ENCODE data around the gene PIK3CA. TPM values are rescaled to one million over a fixed set of nuclear protein-coding genes. Genes with fewer than 3 reads are reported as not detected.

Gene PIK3CA
- total and polyA plus RNA-seq, 10 of the 15 experiments (the other 5 are each of a cell fraction or from before 2014, with no cell fraction given) = 3.0 to 18.6 (median 9.0) TPM

GRCh38 chr3:179151474-179151873 is 3.3 kb downstream of the PIK3CA start:
- FAIRE-seq = no peak
- TF ChIP-seq CBFB (IDR thresholded peaks at IDR 0.05; ENCODE audit: low read depth) (no peak), CREB1 (IDR thresholded peaks at IDR 0.05; ENCODE audit: low read depth) (no peak), CHD2 (IDR thresholded peaks at IDR 0.05; ENCODE audit: borderline replicate concordance, low read depth, low read length) (no peak), JUND (IDR thresholded peaks at IDR 0.05; ENCODE audit: low read depth, low read length) (no peak), BCL11A (IDR thresholded peaks at IDR 0.05; ENCODE audit: low read depth, low read length) (no peak), ZBTB4 (CRISPR knock-in tag; IDR thresholded peaks at IDR 0.05) (no peak), YBX1 (IDR thresholded peaks at IDR 0.05) (no peak), SREBF1 (IDR thresholded peaks at IDR 0.05; ENCODE audit: low read length) (no peak), NFYA (IDR thresholded peaks at IDR 0.05; ENCODE audit: borderline replicate concordance, low read depth, low read length) (no peak), RCOR1 (conservative IDR thresholded peaks at IDR 0.05; ENCODE audit: low read depth, low read length) (no peak), POLR2AphosphoS5 (IDR thresholded peaks at IDR 0.05; ENCODE audit: low read length) (no peak), ZNF592 (IDR thresholded peaks at IDR 0.05) (no peak)
- POLR2A ChIA-PET = interaction anchor here (0.6 kb wide), 1 partner anchor 33 kb away, joined by 3 read pairs; no protein-coding TSS in a partner anchor

More at GRCh38 chr3:179151474-179151873, 3.3 kb downstream of the PIK3CA start:
- H3K27me3 ChIP-seq (replicated peaks in 1 of 2; ENCODE audit: control insufficient read depth in 2 of 2, insufficient read depth in 2 of 2, low read length in 1 of 2) = no peaks in the 10 kb centered on the region
- no peaks in the 10 kb centered on the region for H3K36me3 ChIP-seq (ENCODE audit: control insufficient read depth in 2 of 2, insufficient read depth in 2 of 2, low read length in 1 of 2)
- 0 out of 2 replicates have a peak overlapping the region, but pooled peaks have one; percentile 15 for H3K4me3 ChIP-seq
- H3K27ac ChIP-seq (ENCODE audit: control insufficient read depth, insufficient read depth) = no peak overlapping the region
- in situ Hi-C loops (cut with MboI) (no loop called here), intact Hi-C loops (cut with micrococcal nuclease; ENCODE audit: unreplicated experiment) (no loop called here)
- no peak for ATAC-seq
- no TSS peak for BruUV-seq (replicated peaks)
- no peaks in the 10 kb centered on the region for H4K20me1 ChIP-seq (ENCODE audit: control insufficient read depth, insufficient read depth)
- ChIA-PET SMC1A (ENCODE audit: uncharacterized antibody, unreplicated experiment) (interaction anchor here (0.8 to 3.0 kb wide), 10 partner anchors 7 to 170 kb away, joined by 3 to 17 read pairs (median 4); no protein-coding TSS in a partner anchor), CTCF (interaction anchor here (1.5 to 1.6 kb wide), 4 partner anchors 9 to 170 kb away, joined by 3 to 7 read pairs (median 4); no protein-coding TSS in a partner anchor), RAD21 (ENCODE audit: unreplicated experiment) (interaction anchor here (0.8 to 4.5 kb wide), 7 partner anchors 20 to 411 kb away, joined by 3 to 38 read pairs (median 3); partner anchors contain the start of genes ACTL6A and ZMAT3)
- peak overlapping the region; percentile 26 for H3K4me2 ChIP-seq (ENCODE audit: control insufficient read depth, insufficient read depth)
- H3K9ac ChIP-seq (ENCODE audit: control insufficient read depth, insufficient read depth, low read length) = no peak overlapping the region
- no peak for DNase-seq (ENCODE audit: low read depth, low spot score)
- no peak overlapping the region for H2AFZ ChIP-seq (ENCODE audit: control insufficient read depth, low read depth, low read length)
- H3K9me3 ChIP-seq (replicated peaks; ENCODE audit: control insufficient read depth, insufficient read depth, low read length) = no peaks in the 10 kb centered on the region; the same call in 2 of the 3 replicates
- peaks cover 5% of the 10 kb centered on the region; the same call in 1 of the 2 replicates for H3K4me1 ChIP-seq (ENCODE audit: control insufficient read depth, insufficient read depth, low read length)
- peaks cover 56% of the 10 kb centered on the region for H3K79me2 ChIP-seq (ENCODE audit: control insufficient read depth, insufficient read depth, low read length)

All from GM12878 (cell line).